Stimulated activated naive CD8-positive, alpha-beta T cell treated with anti-CD3 and anti-CD28 coated beads, Interleukin-15, Interleukin-2, amounts not matched to agents 100 ng/mL and 50 ng/mL, for 24 hours (primary cell): ENCODE measurements around the gene SERPINA4.

Experiments
- H3K27ac Mint-ChIP-seq: one replicate; pipeline ENCODE4 v1.8.0; 2021; ENCODE audit warnings: mild to moderate bottlenecking, mixed read lengths
- H3K27me3 Mint-ChIP-seq: one replicate; pipeline ENCODE4 v1.8.0; 2021; ENCODE audit warnings: mixed read lengths
- H3K36me3 Mint-ChIP-seq: one replicate; pipeline ENCODE4 v1.8.0; 2021; ENCODE audit warnings: low read depth, mixed read lengths
- H3K4me1 Mint-ChIP-seq: one replicate; pipeline ENCODE4 v1.8.0; 2021; ENCODE audit warnings: low read depth, mixed read lengths
- H3K4me3 Mint-ChIP-seq: one replicate; pipeline ENCODE4 v1.8.0; 2021; ENCODE audit warnings: mild to moderate bottlenecking, mixed read lengths
- H3K9me3 Mint-ChIP-seq: one replicate; pipeline ENCODE4 v1.8.0; 2021; ENCODE audit warnings: mixed read lengths

The SERPINA4 gene

GRCh38 chr14:94538070-94538740, 23.0 kb upstream of the SERPINA4 start:
- peaks cover 5% of the 10 kb centered on the region for H3K9me3 Mint-ChIP-seq
- no peak overlapping the region for H3K27ac Mint-ChIP-seq
- no peaks in the 10 kb centered on the region for H3K36me3 Mint-ChIP-seq
- H3K27me3 Mint-ChIP-seq: peaks cover 19% of the 10 kb centered on the region
- no peak overlapping the region for H3K4me3 Mint-ChIP-seq
- H3K4me1 Mint-ChIP-seq: no peaks in the 10 kb centered on the region

GRCh38 chr14:94539181-94539580, 22.1 kb upstream of the SERPINA4 start:
- Mint-ChIP-seq H3K4me3 (no peak overlapping the region), H3K36me3 (no peaks in the 10 kb centered on the region), H3K9me3 (peaks cover 5% of the 10 kb centered on the region), H3K4me1 (no peaks in the 10 kb centered on the region), H3K27ac (no peak overlapping the region), H3K27me3 (peaks cover 16% of the 10 kb centered on the region)

DNA sequence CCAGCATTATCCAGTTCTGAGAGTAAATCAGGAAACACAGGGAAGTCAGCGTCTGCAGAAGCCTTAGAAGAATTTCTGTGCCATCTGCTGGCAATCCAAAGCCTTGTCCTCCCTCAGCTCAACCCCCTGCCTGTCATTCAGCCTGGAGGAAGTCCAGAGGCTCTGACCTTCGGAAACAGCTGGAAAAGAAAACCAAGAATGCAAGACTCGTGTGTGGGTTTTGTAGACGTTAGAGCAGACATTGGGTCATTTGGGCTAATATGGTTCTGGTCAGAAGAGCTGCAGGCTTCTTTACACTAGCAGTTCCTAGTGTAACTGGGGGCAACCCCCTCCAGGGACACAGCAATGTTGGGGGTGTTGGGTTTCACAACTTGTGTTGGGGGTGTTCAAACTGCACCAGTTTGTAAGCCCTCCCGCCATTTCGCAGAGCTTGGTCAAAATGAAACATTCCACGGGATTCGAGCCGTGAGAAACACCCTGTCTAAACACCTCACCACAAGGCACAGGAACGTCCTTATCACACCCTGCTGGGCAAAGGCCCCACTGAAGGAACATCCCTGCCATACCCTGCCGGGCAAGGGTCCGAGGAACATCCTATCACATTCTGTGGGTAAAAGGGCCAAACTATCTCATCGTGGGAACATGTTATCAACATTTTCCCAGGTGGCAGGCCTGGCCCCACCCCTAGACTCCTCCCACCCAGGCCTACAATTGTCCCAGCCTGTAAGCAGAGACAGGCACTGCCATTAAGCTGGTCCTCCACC, 21.0 kb upstream of the SERPINA4 start:
- Mint-ChIP-seq H3K27ac (no peak overlapping the region), H3K9me3 (peaks cover 5% of the 10 kb centered on the region), H3K4me1 (no peaks in the 10 kb centered on the region), H3K27me3 (peaks cover 16% of the 10 kb centered on the region), H3K36me3 (no peaks in the 10 kb centered on the region), H3K4me3 (no peak overlapping the region)

DNA sequence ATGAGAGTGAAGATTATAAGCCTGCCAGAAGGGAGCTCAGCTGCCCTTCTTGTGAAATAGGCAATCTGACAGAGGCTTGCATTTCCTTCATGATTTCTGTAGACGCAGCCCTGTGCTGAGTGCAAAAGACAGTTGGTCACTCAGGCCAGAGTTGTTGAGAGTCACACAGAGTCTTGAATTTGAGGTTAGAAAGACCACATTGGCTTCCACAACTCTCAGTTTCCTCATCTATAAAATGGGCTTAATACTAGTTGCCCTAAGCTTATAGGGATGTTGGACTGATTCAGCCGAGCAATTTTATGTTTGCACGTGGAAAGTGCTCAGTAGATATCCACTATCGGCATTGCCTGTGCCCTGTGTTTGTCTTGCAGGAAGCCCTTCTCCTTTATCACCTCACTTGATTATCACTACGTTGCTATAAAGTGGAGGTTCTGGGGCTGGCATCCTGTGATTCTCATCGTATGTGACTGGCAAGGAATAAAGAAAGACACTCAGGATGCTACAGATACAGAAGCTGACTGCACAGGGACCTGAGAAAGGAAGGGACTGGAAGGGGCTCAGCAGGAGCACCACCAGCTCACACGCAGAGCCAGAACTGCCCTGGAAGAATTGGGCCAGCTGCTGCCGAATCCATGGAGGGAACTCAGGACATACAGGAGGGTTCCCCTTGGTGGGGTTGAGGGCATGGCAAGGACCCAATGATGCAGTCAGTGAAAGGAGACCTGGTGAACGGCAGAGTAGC, 19.8 kb upstream of the SERPINA4 start:
- Mint-ChIP-seq H3K4me1 (no peaks in the 10 kb centered on the region), H3K36me3 (no peaks in the 10 kb centered on the region), H3K9me3 (peaks cover 5% of the 10 kb centered on the region), H3K27me3 (peaks cover 16% of the 10 kb centered on the region), H3K4me3 (no peak overlapping the region), H3K27ac (no peak overlapping the region)

- H3K27me3 Mint-ChIP-seq: peaks cover 14% of the 10 kb centered on the region
- H3K4me1 Mint-ChIP-seq: no peaks in the 10 kb centered on the region
Observed at GRCh38 chr14:94542111-94542810, 19.0 kb upstream of the SERPINA4 start.

GRCh38 chr14:94542811-94543440, 18.3 kb upstream of the SERPINA4 start:
- H3K4me3 Mint-ChIP-seq: no peak overlapping the region
- peaks cover 3% of the 10 kb centered on the region for H3K9me3 Mint-ChIP-seq
- H3K4me1 Mint-ChIP-seq: no peaks in the 10 kb centered on the region
- peaks cover 10% of the 10 kb centered on the region for H3K27me3 Mint-ChIP-seq
- no peak overlapping the region for H3K27ac Mint-ChIP-seq
- H3K36me3 Mint-ChIP-seq: no peaks in the 10 kb centered on the region

More at GRCh38 chr14:94542111-94542810, 19.0 kb upstream of the SERPINA4 start:
- Mint-ChIP-seq H3K4me3 (no peak overlapping the region), H3K27ac (no peak overlapping the region), H3K9me3 (peaks cover 5% of the 10 kb centered on the region), H3K36me3 (no peaks in the 10 kb centered on the region)

- Mint-ChIP-seq H3K27me3 (peaks cover 5% of the 10 kb centered on the region), H3K27ac (no peak overlapping the region), H3K36me3 (no peaks in the 10 kb centered on the region), H3K9me3 (no peaks in the 10 kb centered on the region), H3K4me3 (no peak overlapping the region), H3K4me1 (no peaks in the 10 kb centered on the region)
Observed at GRCh38 chr14:94543449-94544124, 17.7 kb upstream of the SERPINA4 start.

GRCh38 chr14:94544726-94545125, 16.5 kb upstream of the SERPINA4 start:
- Mint-ChIP-seq H3K4me3 (no peak overlapping the region), H3K9me3 (no peaks in the 10 kb centered on the region), H3K4me1 (no peaks in the 10 kb centered on the region), H3K36me3 (no peaks in the 10 kb centered on the region), H3K27ac (no peak overlapping the region), H3K27me3 (no peaks in the 10 kb centered on the region)

DNA sequence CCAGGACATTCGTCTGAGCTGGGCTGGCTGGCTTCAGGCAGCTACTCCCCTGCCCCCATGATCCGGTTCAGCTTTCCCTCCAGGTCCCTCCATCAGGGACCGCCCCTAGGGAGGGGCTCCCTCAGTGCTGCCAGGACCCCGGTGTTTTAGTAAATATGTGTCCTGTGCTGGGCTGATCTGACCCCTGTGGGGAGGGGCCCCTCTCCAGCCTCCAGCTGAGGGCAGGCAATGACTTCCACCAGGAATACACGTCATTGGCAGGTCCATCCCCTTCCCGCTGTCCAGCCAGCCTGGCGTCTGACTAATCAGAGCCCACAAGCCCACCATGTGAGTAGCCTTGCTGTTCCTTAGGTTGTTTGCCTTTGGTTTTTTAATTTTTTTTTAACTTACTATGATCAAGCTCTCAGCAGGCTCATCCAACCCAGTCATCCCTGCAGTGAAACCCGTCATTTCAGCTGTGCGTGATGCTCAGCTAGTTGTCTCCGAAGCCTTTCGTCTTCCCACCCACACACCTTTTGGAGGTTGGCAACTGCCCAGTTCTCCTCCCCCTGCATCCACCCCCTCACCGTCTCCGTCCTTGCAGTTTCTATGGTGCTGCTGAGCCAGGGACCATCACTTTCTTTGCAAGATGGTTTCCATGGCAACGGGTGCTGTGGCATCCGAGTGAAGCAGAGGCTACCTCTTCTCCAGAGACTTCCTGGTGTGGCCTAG, 16.0 kb upstream of the SERPINA4 start:
- H3K4me1 Mint-ChIP-seq: no peaks in the 10 kb centered on the region
- no peaks in the 10 kb centered on the region for H3K9me3 Mint-ChIP-seq
- no peaks in the 10 kb centered on the region for H3K27me3 Mint-ChIP-seq
- H3K4me3 Mint-ChIP-seq: no peak overlapping the region
- H3K27ac Mint-ChIP-seq: no peak overlapping the region
- H3K36me3 Mint-ChIP-seq: no peaks in the 10 kb centered on the region

- H3K36me3 Mint-ChIP-seq: no peaks in the 10 kb centered on the region
- H3K9me3 Mint-ChIP-seq: no peaks in the 10 kb centered on the region
- H3K27me3 Mint-ChIP-seq: peaks cover 4% of the 10 kb centered on the region
- H3K4me1 Mint-ChIP-seq: no peaks in the 10 kb centered on the region
- H3K4me3 Mint-ChIP-seq: no peak overlapping the region
- no peak overlapping the region for H3K27ac Mint-ChIP-seq
Observed at GRCh38 chr14:94547151-94547680, 14.0 kb upstream of the SERPINA4 start.

DNA sequence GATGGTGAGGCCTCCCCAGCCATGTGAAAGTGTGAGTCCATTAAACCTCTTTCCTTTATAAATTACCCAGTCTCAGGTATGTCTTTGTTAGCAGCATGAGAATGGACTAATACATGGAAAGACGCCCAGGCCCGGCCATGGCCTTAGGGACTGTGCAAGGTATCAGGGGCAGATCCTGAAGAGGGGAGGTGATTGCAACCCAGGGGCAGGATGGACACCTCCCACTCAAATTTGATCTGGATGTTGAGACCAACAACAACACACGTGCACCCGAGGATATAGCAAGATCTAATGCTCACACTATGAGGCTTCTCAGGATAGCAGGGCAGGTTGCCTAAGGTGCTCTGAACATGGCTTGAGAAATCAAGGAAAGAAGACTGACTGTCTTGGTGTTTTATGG, 13.5 kb upstream of the SERPINA4 start:
- Mint-ChIP-seq H3K9me3 (no peaks in the 10 kb centered on the region), H3K4me1 (no peaks in the 10 kb centered on the region), H3K27ac (no peak overlapping the region), H3K27me3 (peaks cover 9% of the 10 kb centered on the region), H3K36me3 (no peaks in the 10 kb centered on the region), H3K4me3 (no peak overlapping the region)

DNA sequence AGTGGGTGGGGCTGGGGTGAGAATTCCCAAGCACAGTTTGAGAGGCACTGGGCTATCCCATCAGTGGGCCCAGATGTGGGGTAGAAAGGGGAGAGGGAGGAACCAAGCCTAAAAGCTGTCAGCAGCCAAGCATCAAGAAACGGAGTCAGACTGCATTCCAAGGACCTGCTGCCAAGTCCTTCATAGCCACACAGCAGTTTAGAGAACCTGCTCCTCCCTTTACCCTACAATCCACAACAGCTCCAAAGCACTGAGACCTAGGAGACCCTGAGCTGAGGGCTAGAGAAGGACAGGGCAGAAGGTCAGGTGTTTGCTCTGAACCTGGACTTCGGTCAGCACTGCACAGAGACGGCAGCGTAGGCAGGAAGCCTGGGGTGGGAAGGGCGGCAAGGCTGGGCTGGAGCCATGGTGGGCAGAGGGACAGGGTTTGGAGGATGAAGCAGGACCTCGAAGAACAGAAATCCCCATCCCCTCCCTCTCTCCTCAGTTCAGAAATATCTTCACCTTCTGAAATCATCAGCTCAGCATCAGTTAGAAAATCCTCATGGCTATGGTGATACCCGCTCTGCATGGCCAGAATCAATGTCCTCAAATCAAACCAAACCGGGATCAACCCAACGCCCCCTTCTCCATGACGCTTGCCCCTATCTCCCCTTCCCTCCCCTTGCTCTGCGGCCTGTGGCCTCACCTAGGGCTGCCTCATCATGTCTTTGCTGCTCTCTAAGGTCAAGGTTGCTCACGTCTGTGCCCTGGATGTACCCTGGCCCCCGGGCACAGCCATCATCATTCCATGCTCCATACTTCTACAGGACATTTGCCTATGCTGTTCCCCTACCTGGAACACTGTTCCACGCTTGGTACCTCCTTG, 12.9 kb upstream of the SERPINA4 start:
- Mint-ChIP-seq H3K4me1 (no peaks in the 10 kb centered on the region), H3K4me3 (no peak overlapping the region), H3K36me3 (no peaks in the 10 kb centered on the region), H3K27me3 (peaks cover 14% of the 10 kb centered on the region), H3K27ac (peak overlapping the region; percentile 24), H3K9me3 (no peaks in the 10 kb centered on the region)
